Adrenal gland (tissue), 12 donors: ENCODE measurements around the gene KRTAP12-1. TPM values are rescaled to one million over a fixed set of nuclear protein-coding genes. Genes with fewer than 3 reads are reported as not detected.
"Not testable (repeated sequence)": the region's sequence is repeated elsewhere in the genome, so short reads cannot be mapped to it uniquely, and the experiment has no call there.

ENCODE experiments used
- DNase-seq, 7 donors: peaks; one replicate each; pipeline ENCODE4 v3.0.0-alpha.2; 2019 to 2020
- H3K27ac ChIP-seq, 5 donors: fragments of 200-600 bp; sonication (generic) in 4 of 5; 1 replicate in 3 of 5; 2 replicates in 2 of 5; pipeline versions ENCODE4 v1.5.1 to v1.8.0; 2016 to 2020; ENCODE audit warnings: mild to moderate bottlenecking in 1 of 5
- H3K27me3 ChIP-seq: fragments of 200-600 bp; 2 replicates; pipeline ENCODE4 v1.8.0; 2021
- H3K36me3 ChIP-seq, 2 donors: fragments of 200-600 bp; replicated peaks in 1 of 2; 1 replicate in 1 of 2; 2 replicates in 1 of 2; pipeline versions ENCODE4 v1.5.1 to v1.8.0; 2018 to 2022
- H3K4me1 ChIP-seq, 2 donors: fragments of 200-600 bp; replicated peaks in 1 of 2; 1 replicate in 1 of 2; 2 replicates in 1 of 2; pipeline versions ENCODE4 v1.5.1 to v1.8.0; 2018 to 2021
- H3K4me3 ChIP-seq, 4 donors: fragments of 200-600 bp; sonication (generic) in 3 of 4; one replicate each; pipeline ENCODE4 v1.5.1; 2016 to 2018
- H3K9me3 ChIP-seq, 3 donors: fragments of 200-600 bp; sonication (generic) in 1 of 3; replicated peaks in 1 of 3; 1 replicate in 2 of 3; 2 replicates in 1 of 3; pipeline versions ENCODE4 v1.5.1 to v1.8.0; 2016 to 2021
- POLR2A ChIP-seq, 2 donors: fragments of 450-650 bp; IDR thresholded peaks; one replicate each; pipeline ENCODE4 v1.6.1; 2017; ENCODE audit warnings: antibody characterized with exemption in 2 of 2, mild to moderate bottlenecking in 2 of 2, moderate library complexity in 1 of 2
- WGBS, 4 donors: extraction: QIAGEN DNeasy Blood & Tissue Kit in 2 of 4; methylation state at CpG; one replicate each; pipeline versions ENCODE4 v1.1.5 to v1.1.7; 2013 to 2017; 5-methylcytosine and 5-hydroxymethylcytosine counted together
- intact Hi-C, 2 donors: fragments of 100-400 bp; cut with DNase I; formaldehyde crosslinking; loops; one replicate each; pipeline versions ENCODE4 v1.14.1 to v1.15.0; 2022 to 2023
- polyA plus RNA-seq, 3 donors: library from polyadenylated mRNA; stranded (reverse); fragments of 200-250 nt in 2 of 3; fragments of 350-450 nt in 1 of 3; fragmentation: Illumina TruSeq in 1 of 3; extraction: RNeasy Lipid Tissue Mini Kit (QIAGEN cat#74804) in 1 of 3; gene quantifications; one replicate each; pipeline ENCODE4 v1.2.3, GENCODE V29; 2013 to 2014
- total RNA-seq, 9 donors: library from RNA; depleted of rRNA in 4 of 9; stranded (reverse); fragments of >200 nt in 4 of 9; fragments of 120-200 nt in 1 of 9; fragmentation: NEBNext Ultra II Directional in 1 of 9; extraction: Animal tissue kit (Norgen Biotek cat#: 25700) in 1 of 9; gene quantifications; one replicate each; pipeline versions ENCODE4 v1.1.0 to v1.2.4, GENCODE V29; 2013 to 2023
- TF ChIP-seq, protein P1 (sequence below), 6 experiments: fragments of 450-650 bp in 4 of 6; fragments of 200-600 bp in 2 of 6; sonication (generic) in 1 of 6; IDR thresholded peaks; 1 replicate in 5 of 6; 2 replicates in 1 of 6; pipeline versions ENCODE4 v1.5.1 to v1.8.0; 2016 to 2021; ENCODE audit warnings: antibody characterized with exemption in 6 of 6, mild to moderate bottlenecking in 2 of 6, moderate library complexity in 1 of 6
- donor health status: healthy with polysubstance abuse.
- donor health status: Bipolar disorder and iron deficiency.
- donor health status: DM: yes; HTN: yes; CAD: no.
- donor health status: DM: no; HTN: no; CAD: no.
- donor health status: DM: no; HTN: no; CAD: no.
- donor health status: DM: yes; HTN: yes; CAD: no.

KRTAP12-1 gene
- total and polyA plus RNA-seq, 12 donors: not detected

DNA sequence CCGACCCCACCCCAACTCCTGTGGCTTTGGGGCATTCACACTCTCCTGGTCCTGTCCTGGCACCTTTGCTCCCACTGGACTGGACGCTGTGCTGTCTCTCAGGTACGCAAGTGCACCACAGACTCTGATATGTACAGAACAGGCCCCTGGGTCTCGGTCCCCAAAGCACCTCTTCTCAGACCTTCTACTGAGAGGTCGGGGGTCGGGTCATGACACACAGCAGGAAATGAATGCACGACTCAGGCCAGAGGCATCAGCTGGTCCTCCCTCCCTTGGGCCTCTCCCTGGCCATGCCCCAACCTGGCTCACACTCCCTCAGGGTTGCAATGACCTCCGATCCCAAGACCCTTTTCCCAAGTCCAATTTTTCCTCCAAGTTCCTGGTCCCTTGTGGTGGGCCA lies 13.2 kb upstream of the KRTAP12-1 start:
- no peak overlapping the region for H3K4me3 ChIP-seq
- no peaks in the 10 kb centered on the region for H3K36me3 ChIP-seq
- TF ChIP-seq, protein P1, sequence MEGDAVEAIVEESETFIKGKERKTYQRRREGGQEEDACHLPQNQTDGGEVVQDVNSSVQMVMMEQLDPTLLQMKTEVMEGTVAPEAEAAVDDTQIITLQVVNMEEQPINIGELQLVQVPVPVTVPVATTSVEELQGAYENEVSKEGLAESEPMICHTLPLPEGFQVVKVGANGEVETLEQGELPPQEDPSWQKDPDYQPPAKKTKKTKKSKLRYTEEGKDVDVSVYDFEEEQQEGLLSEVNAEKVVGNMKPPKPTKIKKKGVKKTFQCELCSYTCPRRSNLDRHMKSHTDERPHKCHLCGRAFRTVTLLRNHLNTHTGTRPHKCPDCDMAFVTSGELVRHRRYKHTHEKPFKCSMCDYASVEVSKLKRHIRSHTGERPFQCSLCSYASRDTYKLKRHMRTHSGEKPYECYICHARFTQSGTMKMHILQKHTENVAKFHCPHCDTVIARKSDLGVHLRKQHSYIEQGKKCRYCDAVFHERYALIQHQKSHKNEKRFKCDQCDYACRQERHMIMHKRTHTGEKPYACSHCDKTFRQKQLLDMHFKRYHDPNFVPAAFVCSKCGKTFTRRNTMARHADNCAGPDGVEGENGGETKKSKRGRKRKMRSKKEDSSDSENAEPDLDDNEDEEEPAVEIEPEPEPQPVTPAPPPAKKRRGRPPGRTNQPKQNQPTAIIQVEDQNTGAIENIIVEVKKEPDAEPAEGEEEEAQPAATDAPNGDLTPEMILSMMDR (IDR thresholded peaks at IDR 0.05): no peak
- TF ChIP-seq POLR2A (IDR thresholded peaks at IDR 0.05): no peak
- WGBS, 4 donors: 62 to 74% (median 64%) methylated on average over 4 to 8 of the region's 8 CpGs
- no peaks in the 10 kb centered on the region for H3K4me1 ChIP-seq
- intact Hi-C loops: no loop called here
- no peak overlapping the region for H3K27ac ChIP-seq
- peaks cover 19% of the 10 kb centered on the region for H3K27me3 ChIP-seq
- DNase-seq: peak in 1 of 7 donors; percentile 33
- no peaks in the 10 kb centered on the region for H3K9me3 ChIP-seq

DNA sequence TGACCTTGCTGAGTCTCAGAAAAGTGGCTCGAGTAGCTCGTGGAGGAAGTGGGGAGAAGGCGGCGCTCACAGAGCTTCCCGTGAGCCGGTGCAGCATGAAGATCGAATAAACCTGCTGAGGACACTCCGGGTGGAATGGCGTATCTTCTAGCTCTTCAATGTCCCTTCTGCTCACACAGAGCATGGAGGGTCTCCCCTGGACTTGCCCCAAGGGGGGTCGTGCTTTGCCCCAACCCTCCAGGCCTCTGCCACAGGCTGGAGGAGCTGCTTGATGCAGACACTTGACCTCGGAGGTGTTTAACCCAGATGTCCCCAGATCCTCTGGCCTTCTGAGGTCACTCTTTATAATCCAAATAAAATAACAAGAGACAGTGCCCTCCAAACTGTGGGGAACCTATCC lies 12.8 kb upstream of the KRTAP12-1 start:
- peaks cover 19% of the 10 kb centered on the region for H3K27me3 ChIP-seq
- intact Hi-C loops: no loop called here
- H3K36me3 ChIP-seq: no peaks in the 10 kb centered on the region
- no peak overlapping the region for H3K27ac ChIP-seq
- no peaks in the 10 kb centered on the region for H3K4me1 ChIP-seq
- WGBS, 4 donors: 65 to 69% (median 66%) methylated on average over 11 of the region's 11 CpGs
- H3K9me3 ChIP-seq: no peaks in the 10 kb centered on the region
- H3K4me3 ChIP-seq: no peak overlapping the region
- peak in 1 of 7 donors; percentile 17 for DNase-seq
- no peak for TF ChIP-seq POLR2A (IDR thresholded peaks at IDR 0.05)
- TF ChIP-seq, protein P1 (IDR thresholded peaks at IDR 0.05): no peak

DNA sequence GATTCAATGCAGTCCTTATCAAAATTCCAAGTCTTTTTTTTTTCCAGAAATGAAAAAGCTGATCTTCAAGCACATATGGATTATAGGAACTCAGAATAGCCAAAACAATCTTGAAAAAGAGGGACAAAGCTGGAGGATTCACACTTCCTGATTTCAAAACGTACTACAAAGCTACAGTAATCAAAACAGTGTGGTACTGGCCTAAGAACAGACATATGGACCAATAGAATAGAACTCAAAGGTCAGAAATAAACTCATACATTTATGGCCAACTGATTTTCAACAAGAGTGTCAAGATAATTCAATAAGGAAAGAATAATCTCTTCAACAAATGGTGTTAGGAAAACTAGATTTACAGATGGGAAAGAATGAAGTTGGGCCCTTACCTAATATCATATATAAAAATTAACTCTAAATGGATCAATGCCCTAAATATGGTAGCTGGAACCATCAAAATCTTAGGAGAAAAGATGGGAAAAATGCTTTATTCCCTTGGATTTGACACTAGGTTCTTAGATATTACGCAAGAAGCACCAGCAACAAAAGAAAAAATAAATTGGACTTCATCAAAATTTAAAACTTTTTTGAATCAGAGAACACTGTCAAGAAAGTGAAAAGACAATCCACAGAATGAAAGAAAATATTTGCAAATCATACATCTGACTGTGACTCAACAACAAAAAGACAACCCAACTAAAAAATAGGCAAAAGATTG lies 11.0 kb upstream of the KRTAP12-1 start:
- H3K36me3 ChIP-seq: no peaks in the 10 kb centered on the region
- H3K4me1 ChIP-seq: no peaks in the 10 kb centered on the region
- TF ChIP-seq, protein P1 (IDR thresholded peaks at IDR 0.05): no peak
- TF ChIP-seq POLR2A (IDR thresholded peaks at IDR 0.05): no peak
- no peak overlapping the region for H3K4me3 ChIP-seq
- DNase-seq: no peak
- intact Hi-C loops: no loop called here
- WGBS, 4 donors: 45 to 70% (median 48%) methylated on average over 2 of the region's 2 CpGs
- H3K27ac ChIP-seq: no peak overlapping the region
- H3K27me3 ChIP-seq: peaks cover 8% of the 10 kb centered on the region
- no peaks in the 10 kb centered on the region for H3K9me3 ChIP-seq

DNA sequence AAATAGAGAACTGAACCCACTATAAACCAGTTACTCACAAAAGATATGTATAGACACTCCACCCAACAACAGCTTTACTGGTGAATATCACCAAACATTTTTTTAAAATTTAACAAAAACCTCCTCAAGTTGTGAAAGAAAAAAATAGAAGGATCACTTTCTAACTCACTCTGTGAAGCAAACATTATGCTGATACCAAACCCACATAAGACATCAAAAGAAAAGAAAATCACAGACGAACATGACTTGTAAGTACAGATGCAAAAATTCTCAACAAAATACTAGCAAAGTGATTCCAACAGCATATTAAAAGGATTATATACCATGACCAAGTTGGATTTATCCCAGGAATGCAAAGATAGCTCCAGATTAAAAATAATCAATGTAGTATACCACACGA lies 9.7 kb upstream of the KRTAP12-1 start:
- Histone ChIP-seq H3K4me3 (no peak overlapping the region), H3K9me3 (no peaks in the 10 kb centered on the region), H3K36me3 (no peaks in the 10 kb centered on the region), H3K27me3 (peaks cover 7% of the 10 kb centered on the region), H3K27ac (no peak overlapping the region), H3K4me1 (no peaks in the 10 kb centered on the region)
- WGBS, 4 donors: 57 to 67% (median 62%) methylated on average over 2 of the region's 2 CpGs
- intact Hi-C loops: no loop called here
- TF ChIP-seq POLR2A (IDR thresholded peaks at IDR 0.05): no peak
- DNase-seq: no peak

DNA sequence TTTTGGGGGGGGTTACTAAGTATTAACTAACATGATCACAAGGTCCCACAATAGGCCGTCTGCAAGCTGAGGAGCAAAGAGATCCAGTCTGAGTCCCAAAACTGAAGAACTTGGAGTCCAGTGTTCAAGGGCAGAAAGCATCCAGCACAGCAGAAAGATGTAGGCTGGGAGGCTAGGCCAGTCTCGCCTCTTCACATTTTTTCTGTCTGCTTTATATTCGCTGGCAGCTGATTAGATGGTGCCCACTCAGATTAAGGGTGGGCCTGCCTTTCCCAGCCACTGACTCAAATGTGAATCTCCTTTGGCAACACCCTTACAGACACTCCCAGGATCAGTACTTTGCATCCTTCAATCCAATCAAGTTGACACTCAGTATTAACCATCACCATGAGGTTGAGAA lies 7.8 kb upstream of the KRTAP12-1 start:
- 73 to 87% (median 81%) methylated on average over 3 of the region's 3 CpGs for WGBS, 4 donors
- H3K4me3 ChIP-seq, H3K4me1 ChIP-seq, intact Hi-C loops, H3K27ac ChIP-seq, H3K9me3 ChIP-seq, H3K36me3 ChIP-seq, H3K27me3 ChIP-seq: not testable (repeated sequence)
- peak in 1 of 7 donors; percentile 13 for DNase-seq
